Right ventricle myocardium superior (tissue), 1 donor: ENCODE measurements around the gene SPOCK3. TPM values are rescaled to one million over a fixed set of nuclear protein-coding genes. Genes with fewer than 3 reads are reported as not detected.
A peak's percentile ranks its signal among the peaks of the same experiment; 100 is the strongest.
"Not testable (repeated sequence)": the region's sequence is repeated elsewhere in the genome, so short reads cannot be mapped to it uniquely, and the experiment has no call there.

Experiments used
- ATAC-seq: fragments of 200-7000 bp; cut with Tn5 transposase; one replicate; pipeline ENCODE4 v1.9.1; 2020; ENCODE audit warnings: mild to moderate bottlenecking; ENCODE audit not compliant: poor library complexity
- DNase-seq: peaks from one replicate; pipeline ENCODE4 v3.0.0-alpha.2; 2020
- intact Hi-C: fragments of 100-400 bp; cut with DNase I; formaldehyde crosslinking; loops from one replicate; pipeline ENCODE4 v1.11.2; 2022
- long read RNA-seq: library from polyadenylated mRNA; unstranded; transcript quantifications from one replicate; pipeline ENCODE4 v2.0.0, GENCODE V29; 2021
- total RNA-seq: library from RNA; stranded (reverse); fragmentation: NEBNext Ultra II Directional; extraction: Animal tissue kit (Norgen Biotek cat#: 25700); gene quantifications from one replicate; pipeline ENCODE4 v1.2.1, GENCODE V29; 2021
- donor health status: DM: no; HTN: yes; CAD: no; lungs with severe emphysema.

SPOCK3 gene
- total RNA-seq, result not detected
- long read RNA-seq, result 0 reads

DNA sequence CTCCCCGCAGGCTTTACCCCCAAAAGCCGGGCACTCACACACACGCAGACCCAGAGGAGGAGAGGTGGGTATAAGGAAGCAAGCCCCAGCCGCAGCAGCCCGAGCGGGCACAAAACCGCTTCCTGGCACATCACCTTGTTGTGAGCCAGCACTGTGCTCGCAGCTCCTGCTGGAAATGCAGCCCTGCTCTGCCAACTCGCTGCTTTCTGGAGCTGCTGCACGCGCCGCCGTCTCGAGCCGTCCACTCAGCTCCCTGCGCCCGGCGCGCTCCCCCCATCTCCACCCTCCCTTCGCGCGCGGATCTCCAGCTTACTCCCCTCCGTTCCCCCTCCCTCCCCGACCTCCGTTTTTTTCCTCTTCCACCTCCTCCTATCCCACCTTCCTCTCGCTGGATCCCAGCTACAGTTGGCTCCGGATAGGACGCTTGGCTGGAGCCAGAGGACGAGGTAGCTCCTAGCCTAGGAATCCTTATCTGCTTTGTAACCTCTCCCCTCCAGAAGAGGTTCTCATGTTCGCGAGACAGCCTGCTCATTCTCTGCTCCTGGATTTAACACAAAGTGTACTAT is at the start of gene SPOCK3:
TSS of gene SPOCK3 (minus strand) at position 179 of the 566 bp plus-strand sequence.
- intact Hi-C loops, result no loop called here
- ATAC-seq (peak; percentile 88), DNase-seq (peak; percentile 44)

DNA sequence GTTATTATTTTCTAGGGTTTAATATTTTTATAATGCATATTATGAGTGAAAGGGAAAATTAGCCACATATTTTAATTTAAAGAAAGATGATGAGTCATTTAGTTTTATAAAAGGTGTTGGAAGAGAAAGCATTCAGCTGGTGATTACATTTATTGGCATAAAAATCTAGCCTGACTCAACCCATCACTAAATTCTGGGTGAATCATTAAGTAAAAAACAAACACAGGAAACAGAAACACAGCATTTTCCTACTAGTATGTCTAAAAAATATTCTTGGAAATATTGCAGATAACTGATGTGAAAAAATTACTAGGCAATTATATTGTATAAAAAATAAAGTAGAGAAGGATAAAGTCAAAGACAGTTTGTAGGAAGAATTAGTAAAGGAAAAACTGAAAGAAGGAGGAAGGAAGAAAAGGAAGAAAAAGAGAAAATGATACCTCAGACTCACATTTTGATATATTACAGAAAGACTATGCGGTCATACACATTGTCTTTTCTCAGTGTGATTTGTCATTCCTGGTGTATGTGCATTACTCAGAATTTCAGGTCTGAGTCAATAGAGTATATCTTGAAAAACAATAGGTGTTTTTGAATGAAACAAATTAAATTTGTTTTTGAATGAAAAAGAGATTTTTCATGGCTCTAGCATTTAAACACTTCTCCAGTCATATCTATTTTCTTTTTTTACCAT is 48.0 kb upstream of the SPOCK3 start:
- intact Hi-C loops, result no loop called here
- DNase-seq (no peak), ATAC-seq (no peak)

DNA sequence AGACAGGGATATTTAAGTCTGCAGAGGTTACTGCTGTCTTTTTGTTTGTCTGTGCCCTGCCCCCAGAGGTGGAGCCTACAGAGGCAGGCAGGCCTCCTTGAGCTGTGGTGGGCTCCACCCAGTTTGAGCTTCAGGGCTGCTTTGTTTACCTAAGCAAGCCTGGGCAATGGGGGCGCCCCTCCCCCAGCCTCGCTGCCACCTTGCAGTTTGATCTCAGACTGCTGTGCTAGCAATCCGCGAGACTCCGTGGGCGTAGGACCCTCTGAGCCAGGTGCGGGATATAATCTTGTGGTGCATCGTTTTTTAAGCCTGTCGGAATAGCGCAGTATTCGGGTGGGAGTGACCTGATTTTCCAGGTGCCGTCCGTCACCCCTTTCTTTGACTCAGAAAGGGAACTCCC is 47.3 kb upstream of the SPOCK3 start:
- DNase-seq, intact Hi-C loops, ATAC-seq: not testable (repeated sequence)

DNA sequence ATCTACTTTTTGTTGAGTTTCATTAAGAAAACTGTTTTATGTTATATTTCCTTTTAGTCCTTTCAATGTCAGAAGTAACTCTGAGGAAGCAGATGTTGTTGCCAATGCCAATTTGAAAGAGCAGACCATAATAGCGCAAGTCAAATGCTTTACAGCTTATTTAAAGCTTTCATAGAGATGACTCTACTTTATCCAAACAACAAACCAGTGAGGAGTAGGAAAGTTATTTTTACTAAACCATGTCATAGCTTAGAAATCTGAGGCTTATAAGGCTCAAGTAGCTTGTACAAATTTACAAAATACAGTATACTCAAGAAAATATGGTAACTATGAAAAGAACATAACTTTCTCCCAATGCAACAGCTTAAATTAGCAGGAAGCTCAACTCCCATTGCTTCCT is 40.1 kb upstream of the SPOCK3 start:
- DNase-seq (no peak), ATAC-seq (no peak)
- intact Hi-C loops, result no loop called here

DNA sequence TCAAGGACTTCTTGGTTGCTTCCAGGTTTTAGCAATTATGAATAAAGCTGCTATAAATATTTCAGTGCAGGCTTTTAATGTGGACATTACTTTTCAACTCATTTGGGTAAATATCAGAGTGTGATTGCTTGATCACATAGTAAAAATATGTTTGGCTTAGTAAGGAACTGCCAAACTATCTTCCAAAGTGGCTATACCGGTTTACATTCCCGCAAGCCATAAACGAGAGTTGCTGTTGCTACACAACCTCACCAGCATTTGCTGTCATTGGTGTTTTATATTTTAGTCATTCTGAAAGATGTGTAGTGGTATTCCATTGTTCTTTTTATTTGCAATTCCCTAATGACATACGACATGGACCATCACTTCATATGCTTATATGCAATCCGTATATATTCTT is 30.9 kb upstream of the SPOCK3 start:
- intact Hi-C loops, result no loop called here
- ATAC-seq, result no peak
- DNase-seq, result no peak

DNA sequence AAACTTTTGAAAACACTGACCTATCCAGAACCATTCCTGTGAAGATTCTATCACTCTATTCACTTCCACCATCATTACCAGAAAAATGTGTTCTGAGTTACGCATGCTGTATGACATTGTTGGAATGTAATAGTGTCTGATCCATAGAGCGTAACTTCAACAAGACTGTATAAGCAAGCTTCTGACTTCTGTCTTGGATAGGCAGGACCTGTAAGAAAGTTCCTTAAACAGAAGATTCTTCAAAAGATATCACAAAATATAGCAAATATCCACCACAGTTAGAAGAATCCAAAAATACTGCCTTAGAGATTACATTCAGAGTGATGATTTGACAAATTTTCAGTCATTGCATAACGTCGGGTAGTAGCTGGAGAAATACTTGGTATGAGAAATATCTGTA is 14.0 kb upstream of the SPOCK3 start:
- DNase-seq (no peak), ATAC-seq (no peak)
- intact Hi-C loops, result no loop called here

DNA sequence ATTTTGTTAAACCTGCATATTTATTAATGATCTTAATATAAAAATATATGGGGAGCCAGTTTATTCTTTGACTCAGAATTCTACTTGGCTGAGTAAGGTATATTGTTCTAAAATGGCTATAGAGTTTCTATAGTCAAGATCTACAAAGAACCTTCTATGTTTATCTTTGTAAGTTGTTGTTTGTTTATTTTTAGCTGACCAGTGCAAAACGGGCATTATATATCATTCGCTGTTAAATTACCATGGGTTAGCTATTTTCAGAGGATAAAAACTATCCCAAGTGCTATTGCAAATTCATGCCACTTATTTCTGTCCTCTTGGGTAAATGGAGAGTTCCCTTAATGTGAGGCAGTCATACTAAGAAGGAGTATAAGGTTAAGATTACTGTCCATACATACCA is 5.3 kb upstream of the SPOCK3 start:
- ATAC-seq (no peak), DNase-seq (no peak)
- intact Hi-C loops, result no loop called here

DNA sequence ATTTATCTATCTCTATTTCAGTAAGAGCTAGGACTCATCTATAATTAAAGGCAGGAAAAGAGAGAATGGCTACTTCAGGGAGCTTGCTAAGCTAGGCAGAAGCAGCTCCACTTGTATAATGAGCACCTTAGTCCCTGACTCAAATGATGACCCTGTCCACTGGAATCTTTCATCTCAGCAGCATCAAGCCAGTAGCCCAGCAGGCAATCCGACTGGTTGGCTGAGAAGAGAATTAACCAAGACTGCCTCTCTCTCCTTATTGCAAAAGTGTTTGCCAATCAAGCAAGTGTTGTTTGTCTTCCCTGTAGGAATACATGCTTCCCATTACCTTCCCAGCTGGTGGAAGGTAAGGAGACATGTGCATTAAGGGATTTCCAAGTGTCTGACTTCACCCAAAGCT is 3.9 kb upstream of the SPOCK3 start:
- intact Hi-C loops, result no loop called here
- ATAC-seq, result no peak
- DNase-seq, result no peak

DNA sequence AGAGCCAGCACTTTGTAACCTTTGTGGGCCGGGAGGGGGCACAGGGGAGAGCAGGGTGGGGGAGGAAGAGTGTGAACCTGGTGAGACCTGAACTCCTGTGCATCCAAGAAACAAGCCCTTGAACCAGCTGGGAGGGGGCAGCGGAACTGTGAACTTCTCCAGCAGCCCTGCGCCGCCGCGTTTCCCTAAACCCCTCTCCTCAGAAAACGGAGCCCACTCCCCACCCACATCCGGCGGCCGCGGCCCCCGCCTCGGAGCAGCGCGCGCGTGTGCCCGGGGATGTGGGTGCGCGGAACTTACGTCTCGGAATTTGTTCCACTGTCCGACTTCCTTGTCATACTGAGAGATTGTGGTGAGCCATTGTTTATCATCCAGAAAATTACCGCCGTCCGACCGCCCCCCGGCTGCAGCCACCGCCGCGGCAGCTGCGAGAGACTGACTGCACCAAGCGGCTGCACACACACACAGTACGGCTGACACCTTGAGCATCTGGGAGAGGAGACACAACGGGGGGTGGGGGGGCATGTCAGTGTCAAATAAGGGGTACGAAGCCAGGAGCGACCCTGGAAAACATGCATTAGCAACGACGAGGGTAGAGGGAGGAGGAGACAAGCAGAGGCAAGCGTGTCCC is 494 bp downstream of the SPOCK3 start:
- ATAC-seq, result peak; percentile 31
- DNase-seq, result no peak
- intact Hi-C loops, result no loop called here

DNA sequence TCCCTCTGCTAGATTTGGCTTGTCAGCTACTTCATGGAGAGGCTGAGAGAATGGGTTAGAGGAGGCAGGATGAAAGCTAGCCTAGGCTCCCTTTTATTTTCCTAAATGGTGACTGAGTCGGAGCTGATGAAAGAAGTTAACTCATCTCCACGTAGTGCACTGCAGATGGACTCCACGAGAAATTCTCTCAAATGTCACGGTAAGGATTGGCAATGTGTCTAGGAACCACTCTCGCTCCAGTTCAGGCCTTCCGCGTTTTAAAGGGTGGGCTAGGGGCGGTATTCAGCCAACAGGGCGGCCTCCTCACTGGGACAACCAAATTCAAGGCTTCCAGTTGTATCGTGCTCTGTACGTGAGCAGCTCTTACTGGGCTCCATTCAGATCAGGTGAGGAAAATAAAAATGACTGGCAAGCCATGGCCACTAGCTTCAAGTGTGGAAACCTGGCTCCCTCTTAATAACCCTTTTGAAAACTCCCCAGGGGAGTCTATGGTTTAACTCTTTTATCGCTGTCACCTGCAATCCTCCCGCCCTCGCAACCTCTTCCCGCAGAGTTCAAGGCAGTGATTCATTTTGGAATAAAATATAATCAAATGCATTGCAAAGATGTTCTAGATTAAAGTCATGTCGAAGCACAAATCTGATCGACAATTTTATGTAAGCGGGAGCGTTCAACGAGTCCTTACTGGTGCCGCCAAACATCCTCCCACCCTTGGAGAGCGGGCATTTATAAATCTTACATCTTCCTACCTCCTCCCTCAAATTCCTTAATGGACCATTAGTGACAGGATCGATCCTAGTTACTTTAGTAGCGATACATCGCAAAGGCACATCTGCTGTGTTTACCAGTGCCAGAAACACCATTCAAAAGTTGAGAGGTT is 1.2 kb downstream of the SPOCK3 start:
- ATAC-seq, result no peak
- intact Hi-C loops, result no loop called here
- DNase-seq, result no peak

DNA sequence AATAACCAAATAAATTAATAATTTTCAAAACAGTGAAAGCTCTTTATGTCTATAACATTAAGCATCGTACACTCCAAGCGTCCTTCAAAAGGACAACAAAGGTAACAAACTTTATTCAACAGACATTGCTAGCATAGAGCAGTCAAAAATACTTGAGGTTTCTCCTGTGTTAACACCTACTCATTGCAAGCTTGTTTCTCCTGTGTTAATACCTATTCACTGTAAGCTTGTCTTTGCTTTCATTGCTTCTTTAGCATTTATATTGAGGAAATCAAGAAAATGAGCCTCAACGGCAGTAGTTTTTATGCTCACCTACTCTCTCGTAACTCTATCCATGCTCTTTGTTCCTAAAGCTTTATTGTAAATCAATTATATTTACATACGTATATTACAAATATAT is 3.5 kb downstream of the SPOCK3 start:
- intact Hi-C loops, result no loop called here
- DNase-seq, result no peak
- no peak for ATAC-seq

DNA sequence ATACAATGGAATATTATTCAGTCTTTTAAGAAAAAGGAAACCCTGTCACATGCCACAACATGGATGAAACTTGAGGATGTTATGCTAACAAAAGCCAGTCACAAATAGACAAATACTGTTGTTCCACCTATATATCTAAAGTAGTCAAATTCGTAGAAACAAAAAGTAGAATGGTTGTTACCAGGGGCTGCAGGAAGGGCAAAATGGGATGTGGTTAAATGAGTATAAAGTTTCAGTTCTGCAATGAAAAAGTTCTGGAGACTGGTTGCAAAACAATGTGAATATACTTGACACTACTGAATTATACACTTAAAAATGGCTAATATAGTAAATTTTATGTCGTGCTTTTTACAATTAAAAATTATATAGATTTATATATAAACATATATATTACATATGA is 12.2 kb downstream of the SPOCK3 start:
- ATAC-seq (no peak), DNase-seq (no peak)
- intact Hi-C loops, result no loop called here

DNA sequence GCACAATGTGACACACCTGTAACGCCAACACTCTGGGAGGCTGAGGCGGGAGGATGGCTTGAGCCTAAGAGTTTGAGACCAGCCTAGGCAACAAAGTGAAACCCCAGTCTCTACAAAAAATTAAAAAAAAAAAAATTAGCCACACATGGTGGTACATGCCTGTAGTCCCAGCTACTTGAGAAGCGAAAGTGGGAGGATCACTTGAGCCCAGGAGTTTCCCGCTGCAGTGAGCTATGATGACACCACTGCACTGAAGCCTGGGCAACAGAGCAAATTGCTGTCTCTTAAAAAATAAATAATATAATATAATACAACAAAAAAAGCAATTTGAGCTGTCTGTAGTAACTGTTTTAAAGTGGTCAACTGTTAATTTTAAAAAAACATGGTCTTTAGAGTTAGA is 13.2 kb downstream of the SPOCK3 start:
- DNase-seq (no peak), ATAC-seq (no peak)
- intact Hi-C loops, result no loop called here

DNA sequence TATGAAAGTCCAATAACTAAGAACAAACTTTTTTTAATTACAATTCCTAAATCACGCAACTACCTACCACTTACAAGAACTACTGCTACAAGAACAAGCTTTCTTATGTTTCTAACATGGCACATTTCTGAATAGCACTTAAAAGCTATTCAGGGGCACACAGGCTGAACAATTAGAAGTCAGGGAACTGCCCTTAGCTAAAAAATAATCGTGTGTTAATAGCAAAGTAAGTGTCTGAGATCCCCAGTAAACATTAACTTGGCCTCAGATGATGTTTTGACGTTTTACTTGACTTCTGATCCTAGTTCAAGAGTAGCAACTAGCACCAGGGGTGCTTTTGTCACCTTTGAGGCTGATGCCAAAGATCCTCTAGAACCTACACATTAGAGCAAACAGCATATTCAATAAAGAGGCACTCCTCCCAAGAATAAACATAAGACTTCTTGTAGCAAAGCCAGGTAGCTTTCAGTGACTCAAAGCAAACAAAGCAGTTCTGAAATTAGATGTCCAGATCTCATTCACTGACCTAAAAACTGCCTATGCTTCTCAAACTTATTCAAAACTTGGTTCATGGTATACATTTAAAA is 16.2 kb downstream of the SPOCK3 start:
- ATAC-seq, result no peak
- intact Hi-C loops, result no loop called here
- no peak for DNase-seq

DNA sequence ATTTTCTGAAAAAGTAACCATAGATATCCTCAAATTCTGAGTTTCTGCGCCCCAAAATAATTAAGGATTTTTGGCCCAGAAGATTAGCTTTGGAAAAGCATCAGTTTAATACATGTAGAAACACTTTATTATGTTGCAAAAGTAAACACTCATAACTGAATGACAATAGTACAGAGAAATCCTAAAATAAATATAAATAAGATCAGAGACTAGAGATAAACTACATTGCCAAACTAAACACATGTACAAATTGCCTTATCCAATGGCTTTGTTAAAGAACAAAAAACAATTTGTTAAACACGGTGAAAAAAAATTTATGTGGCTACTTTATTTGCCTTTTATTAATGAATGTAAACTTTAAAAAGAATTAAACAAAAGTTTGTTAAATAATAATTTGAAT is 17.5 kb downstream of the SPOCK3 start:
- intact Hi-C loops, result no loop called here
- no peak for ATAC-seq
- DNase-seq, result no peak

DNA sequence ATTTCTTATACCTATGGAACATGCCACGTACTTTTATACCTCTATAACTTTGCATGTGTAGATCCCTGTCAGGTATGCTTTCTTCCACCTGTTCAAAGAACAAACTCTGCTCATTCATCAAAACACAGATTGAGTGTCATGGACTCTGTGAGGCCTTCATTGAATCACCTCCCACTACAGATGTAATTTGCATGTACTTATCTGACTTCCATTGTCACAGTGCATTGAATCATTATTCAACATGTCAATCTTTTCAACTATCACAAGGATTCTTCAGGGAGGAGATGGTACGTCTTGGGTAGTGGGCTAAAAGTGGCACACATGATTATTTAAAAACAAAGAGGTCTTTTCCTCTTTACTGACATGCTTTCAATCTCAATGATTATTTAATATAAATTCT is 24.1 kb downstream of the SPOCK3 start:
- intact Hi-C loops, result no loop called here
- ATAC-seq (no peak), DNase-seq (no peak)

DNA sequence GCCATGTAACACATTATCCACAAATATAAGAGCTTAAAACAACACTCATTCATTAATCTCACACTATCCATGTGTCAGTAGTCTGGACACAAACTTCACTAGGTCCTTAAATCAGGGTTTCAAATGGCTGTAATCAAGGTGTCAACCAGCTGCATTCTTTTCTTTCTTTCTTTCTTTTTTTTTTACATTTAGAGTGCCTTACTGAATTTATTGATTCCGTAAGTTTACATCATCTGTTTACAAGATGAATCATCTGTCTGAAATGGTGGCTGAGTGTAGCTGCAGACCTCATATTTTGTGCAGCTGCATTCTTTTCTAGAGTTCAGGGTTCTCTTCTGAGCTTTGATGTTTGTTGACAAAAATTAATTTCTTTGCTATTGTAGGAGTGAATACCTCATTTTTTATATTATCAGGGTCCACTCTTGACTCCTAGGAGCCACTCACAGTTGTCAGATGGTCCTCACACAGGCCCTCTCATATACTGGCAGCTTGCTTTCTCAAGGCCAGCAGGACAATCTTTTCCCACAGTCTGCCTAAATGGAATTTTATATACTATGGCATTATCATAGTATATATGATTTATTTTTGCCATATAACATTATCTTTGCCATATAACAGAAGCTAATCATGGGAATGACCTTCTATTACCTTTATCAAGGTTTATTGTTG is 37.8 kb downstream of the SPOCK3 start:
- intact Hi-C loops, result no loop called here
- DNase-seq (no peak), ATAC-seq (no peak)

DNA sequence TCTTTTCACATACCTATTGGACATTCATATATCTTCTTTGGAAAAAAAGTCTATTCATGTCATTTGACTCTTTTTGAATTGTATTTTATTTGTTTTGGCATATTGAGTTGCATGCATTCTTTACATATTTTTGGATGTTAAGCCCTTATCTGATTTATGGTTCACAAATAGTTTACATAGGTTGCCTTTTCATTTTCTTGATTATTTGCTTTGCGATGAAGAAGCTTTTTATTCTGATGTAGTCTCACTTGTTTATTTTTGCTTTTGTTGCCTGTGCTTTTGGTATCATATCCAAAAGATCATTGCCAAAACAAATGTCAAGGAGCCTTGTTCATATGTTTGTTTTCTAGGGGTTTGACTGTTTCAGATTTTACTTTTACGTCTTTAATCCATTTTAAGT is 43.9 kb downstream of the SPOCK3 start:
- ATAC-seq (no peak), DNase-seq (no peak)
- intact Hi-C loops, result no loop called here

DNA sequence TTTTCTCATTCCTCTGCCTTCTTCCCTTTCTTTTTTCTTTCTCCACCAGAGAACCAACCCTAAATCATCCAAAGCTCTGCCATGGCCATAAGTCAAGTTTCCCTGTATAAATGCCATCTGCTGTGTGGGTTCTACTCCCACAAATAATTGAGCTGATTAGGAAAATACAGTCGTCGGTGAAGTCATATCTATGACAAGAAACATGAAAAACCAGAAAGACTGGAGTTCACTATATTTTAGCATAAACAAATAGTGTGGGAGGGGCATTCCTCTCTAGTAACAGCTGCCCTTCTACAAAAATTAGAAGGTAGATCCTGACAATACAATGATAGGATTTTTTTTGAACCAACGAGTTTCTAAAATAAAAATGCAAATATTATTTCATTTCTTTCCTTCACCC is 48.8 kb downstream of the SPOCK3 start:
- ATAC-seq (no peak), DNase-seq (no peak)
- intact Hi-C loops, result no loop called here
